Subcutaneous adipose tissue (tissue), 4 donors: ENCODE results near the gene EIF5A2. TPM values are rescaled to one million over a fixed set of nuclear protein-coding genes. Genes with fewer than 3 reads are reported as not detected.

Experiments
- CTCF ChIP-seq: fragments of 450-650 bp; IDR thresholded peaks from one replicate; pipeline ENCODE4 v1.5.1; 2016; ENCODE audit warnings: low read depth, mild to moderate bottlenecking, control low read depth, antibody characterized with exemption, moderate library complexity
- total RNA-seq, 4 donors: library from RNA; depleted of rRNA; stranded (reverse); fragments of >200 nt; gene quantifications; one replicate each; pipeline ENCODE4 v1.1.0, GENCODE V29; 2016

The EIF5A2 gene
- total RNA-seq, 4 donors from 2014 or later = 3.7 to 7.7 (median 4.0) TPM

- TF ChIP-seq CTCF = no peak
These were observed 701 bp downstream of the EIF5A2 start for GRCh38 chr3:170907637-170908234.

GRCh38 chr3:170905862-170906261 lies 2.6 kb downstream of the EIF5A2 start:
- no peak for TF ChIP-seq CTCF

GRCh38 chr3:170903123-170903522 lies 5.3 kb downstream of the EIF5A2 start:
- TF ChIP-seq CTCF = no peak

GRCh38 chr3:170899455-170899854 lies 9.0 kb downstream of the EIF5A2 start:
- TF ChIP-seq CTCF = no peak

- no peak for TF ChIP-seq CTCF
These were observed 10.5 kb downstream of the EIF5A2 start for GRCh38 chr3:170897978-170898377.

- TF ChIP-seq CTCF = no peak
These were observed 11.7 kb downstream of the EIF5A2 start for GRCh38 chr3:170896781-170897180.

GRCh38 chr3:170893895-170894294 lies 14.5 kb downstream of the EIF5A2 start:
- no peak for TF ChIP-seq CTCF
